GM18867 (cell line): ENCODE measurements around the gene PRKAR2A.
"Not testable (repeated sequence)": the region's sequence is repeated elsewhere in the genome, so short reads cannot be mapped to it uniquely, and the experiment has no call there.

ENCODE experiments used
- ATAC-seq: cut with Tn5 transposase; IDR thresholded peaks from one replicate; pipeline ENCODE4 v1.9.1; 2021; ENCODE audit warnings: mild to moderate bottlenecking, moderate library complexity; ENCODE audit not compliant: unreplicated experiment

The PRKAR2A gene

DNA sequence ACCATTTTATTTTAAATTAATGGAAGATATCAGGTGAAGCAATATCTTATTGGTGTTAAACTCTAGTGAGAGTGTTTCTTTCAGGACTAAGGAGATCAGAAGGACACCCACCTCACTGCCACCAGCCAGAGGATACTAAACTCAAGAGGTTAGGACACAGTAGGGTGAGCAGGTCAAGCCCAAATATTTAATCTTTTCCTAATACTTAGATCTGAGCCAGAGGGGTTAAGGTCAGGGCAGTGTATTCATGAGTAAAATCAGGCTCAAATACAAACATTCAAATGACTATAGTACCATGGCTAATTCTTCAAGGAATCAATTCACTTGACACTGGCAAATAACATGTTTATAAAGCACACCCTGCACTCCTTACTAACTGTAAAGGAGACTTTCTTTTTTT, 65.6 kb downstream of the PRKAR2A start:
- ATAC-seq, result no peak

DNA sequence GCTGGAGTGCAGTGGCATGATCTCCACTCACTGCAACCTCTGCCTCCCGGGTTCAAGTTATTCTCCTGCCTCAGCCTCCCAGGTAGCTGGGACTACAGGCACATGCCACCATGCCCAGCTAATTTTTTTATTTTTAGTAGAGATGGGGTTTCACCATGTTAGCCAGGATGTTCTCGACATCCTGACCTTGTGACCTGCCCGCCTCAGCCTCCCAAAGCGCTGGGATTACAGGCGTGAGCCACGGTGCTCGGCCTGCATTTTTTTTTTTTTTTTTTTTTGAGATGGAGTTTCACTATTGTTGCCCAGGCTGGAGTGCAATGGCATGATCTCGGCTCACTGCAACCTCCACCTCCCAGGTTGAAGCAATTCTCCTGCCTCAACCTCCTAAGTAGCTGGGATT, 69.1 kb downstream of the PRKAR2A start:
- ATAC-seq, result not testable (repeated sequence)

DNA sequence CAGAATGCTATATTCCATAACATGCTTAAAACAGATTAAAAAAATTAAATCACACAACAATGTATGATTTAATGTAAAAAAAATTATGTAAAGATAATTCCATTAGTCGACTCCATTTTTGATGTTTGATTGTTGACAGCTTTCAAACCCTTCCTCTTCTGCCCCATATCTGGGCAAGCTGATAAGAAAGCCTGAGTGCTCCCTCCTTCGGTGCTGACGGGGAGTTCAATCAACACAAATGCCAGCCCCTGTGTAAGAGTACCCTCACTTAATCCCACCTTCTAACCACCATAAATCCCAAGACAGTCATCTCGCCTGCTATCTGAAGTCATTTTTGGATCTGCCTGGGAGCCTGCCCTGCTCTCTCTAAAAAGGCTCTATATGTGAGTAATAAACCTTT, 70.8 kb downstream of the PRKAR2A start:
- no peak for ATAC-seq

DNA sequence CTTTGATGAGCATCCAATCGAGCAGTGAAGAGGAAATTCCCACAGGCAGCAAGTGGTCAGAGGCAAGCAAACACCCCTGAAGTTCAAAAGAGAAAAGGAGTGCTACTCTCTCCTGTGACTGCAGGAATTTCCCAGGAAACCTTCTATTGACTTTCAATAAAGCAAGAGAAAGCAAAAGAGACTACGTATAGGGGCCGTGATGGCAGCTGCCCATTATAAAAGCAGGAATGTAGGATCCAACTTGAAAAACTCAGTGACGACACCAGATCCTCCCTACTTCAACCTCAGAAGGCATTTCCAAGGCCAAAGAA, 77.5 kb downstream of the PRKAR2A start:
- no peak for ATAC-seq

DNA sequence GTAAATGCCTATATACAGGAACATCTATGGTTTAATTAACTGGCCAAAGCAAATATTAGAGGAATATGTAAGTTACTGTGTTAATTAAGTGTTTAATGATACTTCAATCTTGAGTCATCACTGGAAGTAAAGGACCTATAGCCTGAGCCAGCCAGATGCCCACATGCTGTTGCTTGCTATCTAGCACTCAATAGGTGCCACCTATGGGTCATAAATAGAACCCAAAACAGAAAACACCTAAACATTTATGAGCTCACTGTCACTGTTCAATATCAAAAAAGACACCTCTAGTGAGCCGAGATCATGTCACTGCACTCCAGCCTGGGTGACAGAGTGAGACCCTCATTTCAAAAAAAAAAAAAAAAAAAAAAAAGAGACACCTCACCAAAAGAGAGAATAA, 82.3 kb downstream of the PRKAR2A start:
- no peak for ATAC-seq

DNA sequence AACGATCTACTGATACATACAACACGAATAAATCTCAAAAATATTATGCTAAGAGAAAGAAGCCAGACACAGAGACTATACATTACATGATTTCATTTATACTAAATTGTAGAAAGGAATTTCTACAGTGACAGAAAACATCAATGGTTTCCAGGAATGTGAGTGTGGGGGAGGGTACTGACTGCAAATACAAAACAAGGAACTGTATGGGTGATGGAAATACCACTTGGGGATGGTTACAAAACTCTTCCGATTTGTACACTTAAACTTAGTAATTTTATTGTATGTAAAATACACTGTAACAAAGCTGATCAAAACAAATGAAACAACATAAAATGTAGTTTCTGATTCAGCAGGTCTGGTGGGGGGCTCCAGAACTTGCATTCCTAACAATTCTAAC, 84.9 kb downstream of the PRKAR2A start:
- ATAC-seq, result no peak

DNA sequence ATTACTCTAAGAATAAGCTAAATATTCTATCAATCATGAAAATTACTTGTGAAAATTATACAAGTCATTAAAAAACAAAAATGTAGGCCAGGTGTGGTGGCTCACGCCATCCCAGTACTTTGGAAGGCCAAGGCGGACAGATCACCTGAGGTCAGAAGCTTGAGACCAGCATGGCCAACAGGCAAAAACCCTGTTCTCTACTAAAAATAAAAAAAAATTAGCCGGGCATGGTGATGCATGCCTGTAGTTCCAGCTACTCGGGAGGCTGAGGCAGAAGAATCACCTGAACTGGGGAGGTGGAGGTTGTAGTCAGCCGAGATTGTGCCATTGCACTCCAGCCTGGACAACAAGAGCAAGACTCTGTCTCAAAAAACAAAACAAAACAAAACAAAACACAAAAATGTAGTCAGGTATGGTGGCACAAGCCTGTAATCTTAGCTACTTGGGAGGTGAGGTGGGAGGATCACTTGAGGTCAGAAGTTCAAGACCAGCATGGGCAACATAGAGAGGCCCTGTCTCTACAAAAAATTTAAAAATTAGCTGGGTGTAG, 87.6 kb downstream of the PRKAR2A start:
- not testable (repeated sequence) for ATAC-seq

DNA sequence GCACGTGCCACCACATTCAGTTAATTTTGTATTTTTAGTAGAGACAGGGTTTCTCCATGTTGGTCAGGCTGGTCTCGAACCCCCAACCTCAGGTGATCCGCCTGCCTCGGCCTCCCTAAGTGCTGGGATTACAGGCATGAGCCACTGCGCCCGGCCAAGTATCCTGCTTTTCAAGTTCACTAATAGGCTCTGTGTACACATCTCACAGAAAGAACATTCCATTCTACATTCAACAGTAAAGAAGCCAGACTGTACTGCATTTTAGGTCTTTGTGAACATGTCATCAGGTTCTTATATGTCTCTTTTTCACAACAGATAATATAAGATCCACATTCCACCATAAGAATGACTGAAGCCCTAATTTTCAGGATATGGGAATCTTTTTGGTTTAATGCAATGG, 88.1 kb downstream of the PRKAR2A start:
- not testable (repeated sequence) for ATAC-seq

DNA sequence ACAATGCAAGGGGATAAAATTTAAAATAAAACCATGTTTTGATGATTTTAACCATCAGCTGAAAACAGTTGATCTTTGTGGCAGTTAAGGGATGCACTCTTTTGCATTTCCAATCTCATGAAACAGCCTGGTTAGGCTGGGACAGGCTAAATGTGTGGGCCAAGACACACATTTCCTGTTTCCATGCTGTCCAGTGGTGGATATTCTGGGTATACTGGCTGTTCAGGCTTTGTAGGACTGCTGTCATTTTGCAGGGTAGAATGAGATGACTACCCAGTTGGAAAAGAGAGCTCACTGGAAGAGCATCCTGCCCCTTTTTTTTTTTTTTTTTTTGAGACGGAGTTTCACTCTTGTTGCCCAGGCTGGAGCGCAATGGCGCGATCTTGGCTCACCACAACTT, 88.6 kb downstream of the PRKAR2A start:
- ATAC-seq, result no peak

DNA sequence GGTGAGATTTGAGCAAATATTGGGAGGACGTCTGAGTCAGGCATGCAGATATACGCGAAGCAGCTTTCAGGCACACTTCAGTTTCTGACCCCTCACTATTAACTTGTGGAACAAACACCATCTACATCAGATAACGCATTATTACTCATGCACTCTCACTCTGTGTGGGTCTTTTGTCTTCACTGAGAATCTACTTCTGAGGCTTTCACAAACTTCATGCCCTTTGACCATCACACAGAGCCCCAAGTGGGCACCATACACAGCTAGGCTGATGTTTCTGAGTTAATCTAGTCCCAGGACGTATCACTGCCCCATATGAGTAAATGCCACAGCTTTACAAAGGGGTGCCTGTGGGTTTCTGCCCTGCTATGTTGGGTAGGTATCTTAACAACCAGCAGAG, 91.0 kb downstream of the PRKAR2A start:
- no peak for ATAC-seq

DNA sequence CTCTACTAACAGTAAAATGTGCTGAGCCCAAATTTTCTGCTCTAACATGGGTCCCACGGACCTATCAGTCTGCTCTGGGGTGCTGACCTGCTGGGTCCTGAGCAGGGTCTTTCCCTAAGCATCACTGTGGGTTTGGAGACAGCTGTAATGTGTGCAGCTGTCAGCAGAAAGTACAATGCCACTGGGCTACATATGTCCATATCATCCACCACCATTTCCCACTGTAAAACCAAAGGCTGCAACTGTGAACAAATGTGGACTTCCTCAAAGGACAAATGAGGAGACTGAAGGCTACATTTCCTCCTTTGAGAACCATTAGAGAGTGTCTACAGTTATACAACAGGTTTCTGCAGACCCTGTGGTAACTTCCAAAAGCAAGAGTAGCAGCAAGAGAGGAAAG, 96.8 kb downstream of the PRKAR2A start:
- no peak for ATAC-seq

DNA sequence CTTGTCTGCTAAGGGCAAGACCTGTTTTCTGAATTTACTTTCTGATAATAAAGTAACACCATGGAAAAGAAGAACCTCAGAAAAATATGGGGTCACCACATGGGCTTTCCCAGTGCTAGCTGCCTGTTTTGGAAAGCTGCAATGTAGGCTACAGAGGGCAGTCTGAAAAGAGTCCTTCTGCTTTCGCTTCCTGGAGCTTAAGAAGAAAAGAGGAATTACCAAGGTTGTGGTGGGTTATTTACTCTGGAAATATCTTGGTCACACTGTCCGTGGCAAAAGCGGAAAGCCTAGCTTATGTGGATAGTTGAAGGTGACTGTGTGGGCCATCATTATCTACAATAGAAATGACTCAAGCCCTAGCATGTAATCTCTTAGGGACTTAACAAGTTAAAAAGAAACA, 98.9 kb downstream of the PRKAR2A start:
- ATAC-seq, result no peak

DNA sequence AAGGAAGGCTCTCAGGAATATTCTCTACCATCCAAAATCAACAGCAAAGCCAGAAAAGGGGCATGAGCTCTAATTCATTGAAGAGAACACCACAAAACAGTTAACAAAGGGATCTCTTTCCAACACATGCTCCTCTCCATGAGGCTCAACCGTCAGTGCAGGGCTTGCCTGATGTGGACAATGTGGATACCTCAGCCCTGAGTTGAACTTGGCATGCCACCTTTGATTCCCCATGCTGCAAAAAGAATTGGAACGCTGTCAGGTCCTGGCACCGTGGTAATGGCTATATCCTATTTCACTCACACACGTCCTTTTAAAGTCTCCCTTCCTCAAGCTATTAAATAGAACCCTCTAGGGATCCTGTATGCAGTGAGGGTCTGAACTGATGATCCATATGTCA, 100.0 kb downstream of the PRKAR2A start:
- ATAC-seq, result no peak

DNA sequence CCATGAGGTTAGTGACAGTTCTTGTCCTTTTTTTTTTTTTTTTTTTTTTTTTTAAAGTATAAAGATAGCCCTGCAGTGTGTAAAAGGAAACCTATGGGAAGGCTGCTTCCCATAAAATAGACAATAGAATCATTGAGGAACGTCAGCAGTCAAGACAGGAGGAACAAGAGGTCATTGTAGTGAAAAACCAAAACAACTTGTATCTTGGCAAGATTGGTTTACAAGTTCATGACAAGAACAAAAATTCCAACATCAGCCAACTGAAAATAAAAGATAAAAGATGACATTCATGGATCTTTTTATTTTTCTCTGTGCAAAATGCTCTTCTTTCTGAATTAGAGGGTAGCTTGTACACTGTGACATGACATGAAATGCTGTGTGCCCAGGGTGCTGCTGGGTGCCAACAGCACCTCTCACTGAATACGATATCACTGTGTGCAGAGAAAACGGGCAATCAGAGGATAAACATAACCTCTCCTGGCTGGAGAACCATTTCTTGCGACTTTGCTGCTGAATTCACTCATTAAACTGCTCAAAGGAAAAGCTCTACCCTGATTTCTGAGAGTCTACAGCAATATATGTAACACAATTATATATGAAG, 100.6 kb downstream of the PRKAR2A start:
- ATAC-seq, result no peak

DNA sequence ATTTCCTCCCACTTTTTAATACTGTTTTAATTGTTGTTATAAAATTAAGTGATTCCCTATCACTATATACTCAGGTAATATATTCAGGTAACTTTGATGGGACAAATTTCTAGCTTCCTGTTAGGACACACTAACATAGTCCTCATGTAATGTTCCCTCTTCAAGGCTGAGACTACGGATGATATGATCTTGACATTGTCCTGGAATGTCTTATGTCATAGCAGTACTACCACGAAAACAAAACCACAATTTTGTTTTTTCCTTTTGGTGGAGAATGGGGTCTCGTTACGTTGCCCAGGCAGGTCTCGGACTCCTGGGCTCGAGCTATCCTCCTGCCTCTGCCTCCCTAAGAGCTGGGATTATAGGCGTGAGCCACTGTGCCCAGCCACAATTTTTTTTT, 103.9 kb downstream of the PRKAR2A start:
- no peak for ATAC-seq

DNA sequence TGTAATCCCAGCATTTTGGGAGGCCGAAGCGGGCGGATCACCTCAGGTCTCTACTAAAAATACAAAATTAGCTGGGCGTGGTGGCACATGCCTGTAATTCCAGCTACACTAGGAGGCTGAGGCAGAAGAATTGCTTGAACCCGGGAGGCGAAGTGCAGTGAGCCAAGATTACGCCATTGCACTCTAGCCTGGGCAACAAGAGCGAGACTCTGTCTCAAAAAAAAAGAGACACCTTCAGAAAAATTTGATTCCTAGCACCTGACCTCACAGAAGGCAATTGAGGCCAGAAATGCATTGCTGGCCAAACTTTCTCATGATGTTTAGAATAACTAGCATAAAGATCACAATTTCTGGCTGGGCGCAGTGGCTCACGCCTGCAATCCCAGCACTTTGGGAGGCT, 106.4 kb downstream of the PRKAR2A start:
- not testable (repeated sequence) for ATAC-seq

DNA sequence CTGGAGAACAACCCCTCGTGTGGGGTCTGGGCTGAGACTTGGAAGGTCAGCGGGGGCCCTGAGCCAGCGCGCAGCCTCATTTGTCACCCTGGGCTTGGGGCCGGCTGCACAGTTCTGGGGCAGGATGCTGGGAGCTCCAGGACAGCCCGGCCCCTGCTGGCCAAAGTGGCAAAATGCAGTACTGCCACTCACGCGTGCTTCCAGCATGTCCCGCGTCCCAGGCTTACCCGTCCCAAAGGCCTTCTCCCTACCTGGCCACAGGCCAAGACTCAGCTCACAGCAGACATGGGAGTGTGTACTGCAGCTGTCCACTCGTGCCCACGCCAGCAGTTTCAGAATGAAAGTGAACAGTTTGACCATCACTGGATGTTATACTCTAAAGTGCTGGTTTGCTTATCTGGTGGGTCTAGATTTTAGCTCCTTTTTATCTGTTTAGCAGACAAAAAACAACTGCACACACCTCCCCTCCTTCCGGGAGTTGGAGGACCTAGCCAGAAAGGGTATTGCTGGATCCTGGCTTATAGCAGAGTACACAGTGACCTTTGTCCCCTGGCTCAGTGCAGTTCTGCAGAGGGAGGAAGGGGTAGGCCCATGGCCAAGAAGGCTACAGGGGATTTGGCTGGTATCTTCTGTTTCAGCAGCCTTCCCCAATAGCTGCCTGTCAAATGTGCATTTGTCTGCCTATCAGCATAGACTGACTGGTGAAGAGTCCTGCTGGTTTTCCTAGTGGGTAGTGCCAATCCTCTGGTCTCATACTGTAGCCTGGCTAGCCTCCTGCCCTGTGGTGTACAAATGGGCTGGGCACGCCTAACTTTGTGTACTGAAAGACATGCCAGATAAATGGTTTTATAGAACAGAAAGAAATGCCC, 107.5 kb downstream of the PRKAR2A start:
- peak; percentile 78 for ATAC-seq

DNA sequence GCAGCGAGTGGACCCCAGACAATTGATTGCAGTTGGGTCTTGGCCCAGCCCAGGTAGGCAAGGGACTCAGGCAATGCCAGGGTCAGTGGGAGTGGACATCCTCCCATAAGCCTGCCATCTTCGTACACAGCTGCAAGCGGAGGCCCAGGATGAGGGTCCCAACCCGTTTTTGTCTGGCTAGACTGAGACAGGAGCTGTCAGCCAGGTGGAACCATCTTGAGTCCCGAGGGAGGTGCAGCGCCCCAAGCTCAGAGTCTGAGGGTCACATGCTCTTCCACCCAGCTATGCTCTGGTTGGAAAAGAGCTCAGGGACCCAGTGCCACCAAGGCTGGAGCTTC, 108.1 kb downstream of the PRKAR2A start:
- no peak for ATAC-seq

DNA sequence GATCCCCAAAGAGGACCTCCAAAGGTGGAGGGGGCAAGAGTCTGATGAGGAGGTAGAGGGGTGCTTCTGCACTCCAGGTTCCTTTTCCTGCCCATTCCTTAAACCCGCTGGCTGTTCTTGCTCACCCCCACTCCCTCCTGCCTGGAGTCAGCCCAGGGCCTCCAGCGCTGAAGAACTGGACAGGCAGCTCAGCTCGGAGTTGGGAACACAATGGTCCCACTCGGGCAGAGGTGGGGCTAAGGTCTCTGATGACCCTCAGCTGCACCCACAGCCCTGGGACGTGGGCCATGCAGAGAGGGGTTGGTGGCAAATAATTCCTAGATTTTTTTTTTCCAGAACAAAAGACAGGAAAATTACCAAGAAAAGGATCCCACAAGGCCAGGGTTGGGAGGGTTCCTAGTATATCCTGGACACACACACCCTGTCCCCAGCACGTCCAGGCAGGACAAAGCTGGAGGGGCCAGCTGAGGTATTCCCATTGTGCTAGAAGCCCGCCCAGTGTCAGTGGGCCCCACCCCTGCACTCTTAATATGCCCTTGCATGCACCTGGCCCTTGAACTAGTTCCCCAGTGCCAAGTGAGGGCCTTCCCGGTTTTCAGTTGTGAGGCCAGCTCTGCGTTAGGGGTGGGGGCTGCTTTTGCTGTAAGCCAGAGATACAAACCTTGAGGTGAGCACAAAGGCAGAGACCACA, 108.6 kb downstream of the PRKAR2A start:
- ATAC-seq, result no peak

DNA sequence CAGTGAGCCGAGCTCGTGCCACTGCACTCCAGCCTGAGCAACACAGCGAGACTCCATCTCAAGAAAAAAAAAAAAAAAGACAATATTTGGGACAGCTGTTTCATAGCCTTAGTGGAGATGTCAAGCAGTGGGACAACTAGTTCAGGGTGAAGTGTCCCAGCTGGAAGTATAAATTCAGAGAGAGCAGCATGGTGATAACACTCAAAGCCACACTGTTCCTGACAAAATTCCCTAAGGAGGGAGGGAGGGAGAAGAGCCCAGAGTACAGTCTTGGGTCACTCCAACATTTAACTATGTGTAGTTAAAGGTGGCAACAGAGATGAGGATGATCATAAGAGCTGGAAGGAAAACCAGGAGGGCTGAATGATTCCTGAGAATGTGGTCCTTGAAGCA, 109.5 kb downstream of the PRKAR2A start:
- ATAC-seq, result no peak

DNA sequence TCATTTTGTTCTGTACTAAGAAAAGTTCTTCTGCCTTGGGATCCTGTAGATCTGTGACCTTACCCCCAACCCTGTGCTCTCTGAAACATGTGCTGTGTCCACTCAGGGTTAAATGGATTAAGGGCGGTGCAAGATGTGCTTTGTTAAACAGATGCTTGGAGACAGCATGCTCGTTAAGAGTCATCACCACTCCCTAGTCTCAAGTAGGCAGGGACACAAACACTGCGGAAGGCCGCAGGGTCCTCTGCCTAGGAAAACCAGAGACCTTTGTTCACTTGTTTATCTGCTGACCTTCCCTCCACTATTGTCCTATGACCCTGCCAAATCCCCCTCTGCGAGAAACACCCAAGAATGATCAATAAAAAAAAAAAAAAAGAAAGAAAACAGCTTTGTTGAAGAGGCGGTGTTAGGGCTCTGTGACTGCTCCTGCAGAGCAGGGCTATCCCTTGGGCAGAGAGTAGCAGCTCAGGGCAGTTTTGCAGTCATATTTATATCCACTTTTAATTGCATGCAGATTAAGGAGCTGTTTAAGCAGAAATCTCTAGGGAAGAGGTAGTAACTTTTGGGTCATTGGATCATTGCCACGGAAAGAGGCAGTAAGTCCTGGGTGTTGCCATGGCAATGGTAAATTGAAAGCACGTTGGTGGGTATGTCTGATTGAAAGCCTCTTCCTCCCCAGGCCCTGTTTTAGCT, 112.5 kb downstream of the PRKAR2A start:
- ATAC-seq, result not testable (repeated sequence)
